RWPE2 (cell line): ENCODE data around the gene CAVIN4.

Experiments
- ATAC-seq: fragments of 200-7000 bp; cut with Tn5 transposase; 3 replicates; pipeline ENCODE4 v1.9.1; 2021; ENCODE audit warnings: low read depth
- DNase-seq: peaks from one replicate; pipeline ENCODE4 v3.0.0-alpha.2; 2020; ENCODE audit warnings: low spot score
- H3K27ac ChIP-seq: fragments of 450-650 bp; 2 replicates; pipeline ENCODE4 v1.5.1; 2017; ENCODE audit warnings: mild to moderate bottlenecking; ENCODE audit not compliant: poor library complexity, severe bottlenecking
- H3K27me3 ChIP-seq: fragments of 250-450 bp; sonication (Bioruptor Pico); 2 replicates; pipeline ENCODE4 v1.5.1; 2021; ENCODE audit warnings: mild to moderate bottlenecking, moderate library complexity; ENCODE audit not compliant: insufficient read depth, poor library complexity, severe bottlenecking
- H3K36me3 ChIP-seq: fragments of 250-450 bp; sonication (Bioruptor Pico); 2 replicates; pipeline ENCODE4 v1.5.1; 2020; ENCODE audit warnings: low read depth, mild to moderate bottlenecking, moderate library complexity
- H3K4me1 ChIP-seq: fragments of 250-450 bp; sonication (Bioruptor Pico); 2 replicates; pipeline ENCODE4 v1.5.1; 2021; ENCODE audit warnings: mild to moderate bottlenecking, moderate library complexity; ENCODE audit not compliant: insufficient read depth, poor library complexity, severe bottlenecking
- H3K4me3 ChIP-seq: fragments of 250-450 bp; sonication (Bioruptor Pico); 2 replicates; pipeline ENCODE4 v1.5.1; 2021; ENCODE audit warnings: mild to moderate bottlenecking, moderate library complexity; ENCODE audit not compliant: severe bottlenecking
- H3K9me3 ChIP-seq: fragments of 250-450 bp; sonication (Bioruptor Pico); 2 replicates; pipeline ENCODE4 v1.5.1; 2021; ENCODE audit warnings: mild to moderate bottlenecking, moderate library complexity; ENCODE audit not compliant: severe bottlenecking
- TF ChIP-seq, protein P1 (sequence below): fragments of 450-650 bp; IDR thresholded peaks from one replicate; pipeline ENCODE4 v1.5.1; 2017; ENCODE audit warnings: mild to moderate bottlenecking, moderate library complexity; ENCODE audit not compliant: poor library complexity, severe bottlenecking

CAVIN4 gene

GRCh38 chr9:100581081-100581480 is 3.2 kb downstream of the CAVIN4 start:
- no peak overlapping the region for H3K4me3 ChIP-seq
- H3K27ac ChIP-seq: no peak overlapping the region
- ATAC-seq (no peak), DNase-seq (no peak)
- H3K27me3 ChIP-seq: no peaks in the 10 kb centered on the region
- H3K9me3 ChIP-seq: no peaks in the 10 kb centered on the region
- TF ChIP-seq, protein P1, sequence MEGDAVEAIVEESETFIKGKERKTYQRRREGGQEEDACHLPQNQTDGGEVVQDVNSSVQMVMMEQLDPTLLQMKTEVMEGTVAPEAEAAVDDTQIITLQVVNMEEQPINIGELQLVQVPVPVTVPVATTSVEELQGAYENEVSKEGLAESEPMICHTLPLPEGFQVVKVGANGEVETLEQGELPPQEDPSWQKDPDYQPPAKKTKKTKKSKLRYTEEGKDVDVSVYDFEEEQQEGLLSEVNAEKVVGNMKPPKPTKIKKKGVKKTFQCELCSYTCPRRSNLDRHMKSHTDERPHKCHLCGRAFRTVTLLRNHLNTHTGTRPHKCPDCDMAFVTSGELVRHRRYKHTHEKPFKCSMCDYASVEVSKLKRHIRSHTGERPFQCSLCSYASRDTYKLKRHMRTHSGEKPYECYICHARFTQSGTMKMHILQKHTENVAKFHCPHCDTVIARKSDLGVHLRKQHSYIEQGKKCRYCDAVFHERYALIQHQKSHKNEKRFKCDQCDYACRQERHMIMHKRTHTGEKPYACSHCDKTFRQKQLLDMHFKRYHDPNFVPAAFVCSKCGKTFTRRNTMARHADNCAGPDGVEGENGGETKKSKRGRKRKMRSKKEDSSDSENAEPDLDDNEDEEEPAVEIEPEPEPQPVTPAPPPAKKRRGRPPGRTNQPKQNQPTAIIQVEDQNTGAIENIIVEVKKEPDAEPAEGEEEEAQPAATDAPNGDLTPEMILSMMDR: no peak
- no peaks in the 10 kb centered on the region for H3K4me1 ChIP-seq
- no peaks in the 10 kb centered on the region for H3K36me3 ChIP-seq

GRCh38 chr9:100581661-100582060 is 3.8 kb downstream of the CAVIN4 start:
- Histone ChIP-seq H3K27ac (no peak overlapping the region), H3K4me1 (no peaks in the 10 kb centered on the region), H3K27me3 (no peaks in the 10 kb centered on the region), H3K4me3 (no peak overlapping the region), H3K9me3 (no peaks in the 10 kb centered on the region), H3K36me3 (no peaks in the 10 kb centered on the region)
- TF ChIP-seq, protein P1: no peak
- ATAC-seq (no peak), DNase-seq (no peak)

DNA sequence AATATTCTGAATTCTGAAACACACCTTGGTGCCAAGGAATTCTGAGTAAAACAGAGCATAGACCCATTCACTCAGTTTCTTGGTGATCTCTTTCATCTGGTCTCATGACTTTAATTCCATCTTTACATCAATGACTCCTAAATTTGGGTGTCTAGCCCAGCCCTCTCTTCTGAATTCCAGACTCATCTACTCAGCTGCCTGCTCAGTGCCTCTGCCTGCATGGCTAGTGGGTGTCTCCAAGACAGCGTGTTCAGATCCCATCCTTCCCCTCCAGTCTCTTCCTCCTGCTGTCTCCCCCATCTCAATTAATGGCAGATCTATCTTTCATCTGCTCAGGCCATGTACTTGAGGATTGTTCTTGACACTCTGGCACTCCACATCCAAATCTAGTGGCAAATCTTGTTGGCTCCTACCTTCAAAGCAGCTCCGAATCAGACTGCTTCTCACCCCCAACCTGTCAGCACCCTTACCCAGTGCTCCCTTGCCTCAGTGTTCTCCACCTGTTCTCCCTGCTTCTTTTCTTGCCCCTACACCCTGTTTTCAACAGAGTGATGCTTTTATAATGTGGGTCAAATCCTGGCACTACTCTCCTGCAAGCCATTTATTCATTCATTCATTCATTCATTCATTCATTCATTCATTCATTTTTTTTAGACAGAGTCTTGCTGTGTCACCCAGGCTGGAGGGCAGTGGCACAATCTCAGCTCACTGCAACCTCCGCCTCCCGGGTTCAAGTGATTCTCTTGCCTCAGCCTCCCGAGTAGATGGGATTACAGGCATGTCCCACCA is 5.3 kb downstream of the CAVIN4 start:
- no peaks in the 10 kb centered on the region for H3K36me3 ChIP-seq

GRCh38 chr9:100584951-100585350 is 7.1 kb downstream of the CAVIN4 start:
- H3K9me3 ChIP-seq: no peaks in the 10 kb centered on the region
- H3K4me1 ChIP-seq: no peaks in the 10 kb centered on the region
- TF ChIP-seq, protein P1: no peak
- no peaks in the 10 kb centered on the region for H3K36me3 ChIP-seq
- H3K4me3 ChIP-seq: no peak overlapping the region
- no peak overlapping the region for H3K27ac ChIP-seq
- ATAC-seq (no peak), DNase-seq (no peak)
- no peaks in the 10 kb centered on the region for H3K27me3 ChIP-seq

More for the DNA sequence above, 5.3 kb downstream of the CAVIN4 start:
- H3K27ac ChIP-seq: no peak overlapping the region
- H3K4me3 ChIP-seq: no peak overlapping the region
- no peak for DNase-seq
- H3K27me3 ChIP-seq: no peaks in the 10 kb centered on the region
- no peaks in the 10 kb centered on the region for H3K9me3 ChIP-seq
- H3K4me1 ChIP-seq: no peaks in the 10 kb centered on the region
- no peak for ATAC-seq
- TF ChIP-seq, protein P1: no peak

GRCh38 chr9:100586093-100586492 is 8.2 kb downstream of the CAVIN4 start:
- TF ChIP-seq, protein P1: no peak
- no peaks in the 10 kb centered on the region for H3K9me3 ChIP-seq
- H3K27ac ChIP-seq: no peak overlapping the region
- H3K4me3 ChIP-seq: no peak overlapping the region
- H3K36me3 ChIP-seq: no peaks in the 10 kb centered on the region
- H3K4me1 ChIP-seq: no peaks in the 10 kb centered on the region
- H3K27me3 ChIP-seq: no peaks in the 10 kb centered on the region
- ATAC-seq: no peak
- DNase-seq: no peak
